ENCODE results near the gene GGNBP2. TPM values are rescaled to one million over a fixed set of nuclear protein-coding genes. Genes with fewer than 3 reads are reported as not detected.

Gene GGNBP2
- total RNA-seq, 1 donor: 61.9 TPM

GRCh38 chr17:36575028-36575427, 30.3 kb downstream of the GGNBP2 start:
- Histone ChIP-seq H2AFZ (ENCODE audit: low read length) (no peak overlapping the region), H3K4me3 (ENCODE audit: insufficient read depth, low read length) (no peak overlapping the region), H3K36me3 (ENCODE audit: insufficient read depth, low read length) (peaks cover 60% of the 10 kb centered on the region)

GRCh38 chr17:36576793-36577192, 32.1 kb downstream of the GGNBP2 start:
- no peaks in the 10 kb centered on the region for H3K9me3 ChIP-seq (ENCODE audit: low read depth, low read length)
- no peak overlapping the region for H3K4me2 ChIP-seq (ENCODE audit: insufficient read depth, low read length)
- no peak overlapping the region for H3K4me3 ChIP-seq (ENCODE audit: insufficient read depth, low read length)
- no peak overlapping the region for H2AFZ ChIP-seq (ENCODE audit: low read length)
- no peak overlapping the region for H3K27ac ChIP-seq (ENCODE audit: low read depth, low read length)
- H3K27me3 ChIP-seq (ENCODE audit: insufficient read depth, low read length): no peaks in the 10 kb centered on the region
- no peak for DNase-seq (ENCODE audit: insufficient read length, low spot score, missing footprints)
- H3K4me1 ChIP-seq (ENCODE audit: insufficient read depth, low read length): peaks cover 12% of the 10 kb centered on the region
- peaks cover 69% of the 10 kb centered on the region for H3K36me3 ChIP-seq (ENCODE audit: insufficient read depth, low read length)
- H3K79me2 ChIP-seq (ENCODE audit: insufficient read depth, low read length): peaks cover 81% of the 10 kb centered on the region
- TF ChIP-seq, protein P1, sequence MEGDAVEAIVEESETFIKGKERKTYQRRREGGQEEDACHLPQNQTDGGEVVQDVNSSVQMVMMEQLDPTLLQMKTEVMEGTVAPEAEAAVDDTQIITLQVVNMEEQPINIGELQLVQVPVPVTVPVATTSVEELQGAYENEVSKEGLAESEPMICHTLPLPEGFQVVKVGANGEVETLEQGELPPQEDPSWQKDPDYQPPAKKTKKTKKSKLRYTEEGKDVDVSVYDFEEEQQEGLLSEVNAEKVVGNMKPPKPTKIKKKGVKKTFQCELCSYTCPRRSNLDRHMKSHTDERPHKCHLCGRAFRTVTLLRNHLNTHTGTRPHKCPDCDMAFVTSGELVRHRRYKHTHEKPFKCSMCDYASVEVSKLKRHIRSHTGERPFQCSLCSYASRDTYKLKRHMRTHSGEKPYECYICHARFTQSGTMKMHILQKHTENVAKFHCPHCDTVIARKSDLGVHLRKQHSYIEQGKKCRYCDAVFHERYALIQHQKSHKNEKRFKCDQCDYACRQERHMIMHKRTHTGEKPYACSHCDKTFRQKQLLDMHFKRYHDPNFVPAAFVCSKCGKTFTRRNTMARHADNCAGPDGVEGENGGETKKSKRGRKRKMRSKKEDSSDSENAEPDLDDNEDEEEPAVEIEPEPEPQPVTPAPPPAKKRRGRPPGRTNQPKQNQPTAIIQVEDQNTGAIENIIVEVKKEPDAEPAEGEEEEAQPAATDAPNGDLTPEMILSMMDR (IDR thresholded peaks at IDR 0.05; ENCODE audit: extremely low read depth, low read depth, low read length): no peak
- H4K20me1 ChIP-seq (ENCODE audit: insufficient read depth, low read length): peaks cover 52% of the 10 kb centered on the region

More at GRCh38 chr17:36575028-36575427, 30.3 kb downstream of the GGNBP2 start:
- Histone ChIP-seq H3K4me1 (ENCODE audit: insufficient read depth, low read length) (peaks cover 12% of the 10 kb centered on the region), H4K20me1 (ENCODE audit: insufficient read depth, low read length) (peaks cover 52% of the 10 kb centered on the region), H3K27me3 (ENCODE audit: insufficient read depth, low read length) (no peaks in the 10 kb centered on the region), H3K9me3 (ENCODE audit: low read depth, low read length) (no peaks in the 10 kb centered on the region), H3K27ac (ENCODE audit: low read depth, low read length) (no peak overlapping the region), H3K4me2 (ENCODE audit: insufficient read depth, low read length) (no peak overlapping the region), H3K79me2 (ENCODE audit: insufficient read depth, low read length) (peaks cover 86% of the 10 kb centered on the region)
- TF ChIP-seq, protein P1 (IDR thresholded peaks at IDR 0.05; ENCODE audit: extremely low read depth, low read depth, low read length): no peak
- no peak for DNase-seq (ENCODE audit: insufficient read length, low spot score, missing footprints)

DNA sequence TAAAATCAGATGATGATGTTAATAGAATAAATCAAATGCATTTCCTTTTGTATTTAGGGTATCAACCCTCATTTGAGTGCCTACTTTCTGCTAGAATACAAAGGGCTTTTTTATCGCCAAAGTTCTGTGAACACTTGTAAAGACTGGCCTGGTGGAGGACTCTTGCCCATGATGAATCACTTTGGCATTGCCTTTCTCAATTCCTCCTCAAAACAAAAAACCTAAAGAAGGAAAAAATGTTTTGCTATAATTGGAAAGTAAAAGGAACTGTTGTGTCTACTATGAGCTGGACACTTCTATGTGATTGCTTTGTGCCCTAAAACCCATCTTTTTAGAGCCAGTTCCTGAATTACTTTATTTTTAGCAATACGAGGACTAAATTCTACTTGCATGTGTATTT, 34.0 kb downstream of the GGNBP2 start:
- no peak overlapping the region for H3K27ac ChIP-seq (ENCODE audit: low read depth, low read length)
- H3K9me3 ChIP-seq (ENCODE audit: low read depth, low read length): no peaks in the 10 kb centered on the region
- H3K79me2 ChIP-seq (ENCODE audit: insufficient read depth, low read length): peaks cover 75% of the 10 kb centered on the region
- H3K4me3 ChIP-seq (ENCODE audit: insufficient read depth, low read length): no peak overlapping the region
- H3K27me3 ChIP-seq (ENCODE audit: insufficient read depth, low read length): no peaks in the 10 kb centered on the region
- H3K4me1 ChIP-seq (ENCODE audit: insufficient read depth, low read length): peaks cover 12% of the 10 kb centered on the region
- TF ChIP-seq, protein P1 (IDR thresholded peaks at IDR 0.05; ENCODE audit: extremely low read depth, low read depth, low read length): no peak
- no peak overlapping the region for H3K4me2 ChIP-seq (ENCODE audit: insufficient read depth, low read length)
- peaks cover 66% of the 10 kb centered on the region for H3K36me3 ChIP-seq (ENCODE audit: insufficient read depth, low read length)
- no peak for DNase-seq (ENCODE audit: insufficient read length, low spot score, missing footprints)
- peaks cover 39% of the 10 kb centered on the region for H4K20me1 ChIP-seq (ENCODE audit: insufficient read depth, low read length)
- H2AFZ ChIP-seq (ENCODE audit: low read length): no peak overlapping the region

GRCh38 chr17:36583787-36584186, 39.1 kb downstream of the GGNBP2 start:
- no peak for DNase-seq (ENCODE audit: insufficient read length, low spot score, missing footprints)
- no peaks in the 10 kb centered on the region for H3K27me3 ChIP-seq (ENCODE audit: insufficient read depth, low read length)
- peaks cover 83% of the 10 kb centered on the region for H3K36me3 ChIP-seq (ENCODE audit: insufficient read depth, low read length)
- TF ChIP-seq, protein P1 (IDR thresholded peaks at IDR 0.05; ENCODE audit: extremely low read depth, low read depth, low read length): no peak
- H4K20me1 ChIP-seq (ENCODE audit: insufficient read depth, low read length): peaks cover 16% of the 10 kb centered on the region
- H3K4me1 ChIP-seq (ENCODE audit: insufficient read depth, low read length): peaks cover 6% of the 10 kb centered on the region
- H3K27ac ChIP-seq (ENCODE audit: low read depth, low read length): no peak overlapping the region
- no peak overlapping the region for H3K4me3 ChIP-seq (ENCODE audit: insufficient read depth, low read length)
- no peak overlapping the region for H2AFZ ChIP-seq (ENCODE audit: low read length)
- H3K79me2 ChIP-seq (ENCODE audit: insufficient read depth, low read length): peaks cover 52% of the 10 kb centered on the region
- H3K9me3 ChIP-seq (ENCODE audit: low read depth, low read length): no peaks in the 10 kb centered on the region
- H3K4me2 ChIP-seq (ENCODE audit: insufficient read depth, low read length): no peak overlapping the region
